GM13977 (cell line): ENCODE measurements around the gene TTLL9.

Source experiments
- DNase-seq: peaks from one replicate; pipeline ENCODE4 v3.0.0; 2012; ENCODE audit warnings: low spot score
- CTCF ChIP-seq: IDR thresholded peaks from 2 replicates; pipeline ENCODE4 v1.5.1; 2012; ENCODE audit warnings: mild to moderate bottlenecking, control low read depth; ENCODE audit not compliant: insufficient read depth; ENCODE audit errors: extremely low read depth, missing control alignments
- in situ Hi-C: fragments of 300-500 bp; cut with MboI; formaldehyde crosslinking; loops from one replicate; pipeline ENCODE4 v1.12.0; 2022; ENCODE audit warnings: low sequenced_read_pairs, low pct_unique_long_range_greater_than_20kb, mixed read lengths, inconsistent platforms; ENCODE audit not compliant: unreplicated experiment

The TTLL9 gene

DNA sequence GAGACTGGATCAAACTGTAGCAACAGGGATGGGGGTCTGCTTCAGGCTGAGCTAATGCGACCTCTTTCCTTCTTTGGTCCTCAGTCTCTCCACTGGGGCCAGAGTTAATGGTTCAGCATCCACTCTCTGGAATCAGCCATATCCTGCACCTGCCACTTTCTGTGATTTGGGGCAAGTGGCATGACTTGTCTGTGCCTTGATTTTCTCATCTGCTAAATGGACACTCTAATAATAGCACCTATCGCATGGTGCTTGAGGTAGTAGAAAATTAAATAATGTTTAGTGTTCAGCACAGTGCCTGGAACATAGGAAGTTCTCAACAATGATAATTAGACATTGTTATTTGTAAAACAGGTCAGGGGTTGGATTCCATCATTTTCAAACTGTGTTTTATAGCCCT is 103.9 kb downstream of the TTLL9 start:
- in situ Hi-C loops = no loop called here
- no peak for TF ChIP-seq CTCF
- DNase-seq = no peak

DNA sequence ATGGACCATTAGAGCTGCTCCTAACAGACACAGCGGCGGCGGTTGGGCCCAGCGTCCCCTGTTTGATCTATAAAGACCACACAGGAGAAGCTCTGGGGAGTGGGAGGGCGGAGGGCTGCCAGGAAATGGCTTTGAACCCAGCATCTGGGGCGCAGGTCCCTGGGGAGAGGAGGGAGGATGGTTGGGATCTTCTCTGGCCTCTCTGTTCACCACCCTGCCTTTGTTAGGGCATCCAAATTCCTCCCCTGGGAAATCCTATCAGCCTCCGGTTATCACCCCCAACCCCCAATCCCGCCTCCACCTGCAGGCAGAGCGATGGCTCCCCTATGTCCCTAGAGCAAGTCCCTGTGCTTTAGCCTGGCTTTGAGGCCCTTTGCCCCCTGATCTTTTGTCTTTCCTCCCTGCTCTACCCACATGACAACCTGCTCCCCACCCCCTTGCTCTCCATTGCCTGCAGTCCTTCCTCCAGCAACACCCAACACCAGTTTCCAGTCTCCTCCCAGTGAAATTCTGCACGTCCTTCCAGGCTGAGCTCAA is 104.6 kb downstream of the TTLL9 start:
- in situ Hi-C loops = no loop called here
- TF ChIP-seq CTCF = no peak
- no peak for DNase-seq

DNA sequence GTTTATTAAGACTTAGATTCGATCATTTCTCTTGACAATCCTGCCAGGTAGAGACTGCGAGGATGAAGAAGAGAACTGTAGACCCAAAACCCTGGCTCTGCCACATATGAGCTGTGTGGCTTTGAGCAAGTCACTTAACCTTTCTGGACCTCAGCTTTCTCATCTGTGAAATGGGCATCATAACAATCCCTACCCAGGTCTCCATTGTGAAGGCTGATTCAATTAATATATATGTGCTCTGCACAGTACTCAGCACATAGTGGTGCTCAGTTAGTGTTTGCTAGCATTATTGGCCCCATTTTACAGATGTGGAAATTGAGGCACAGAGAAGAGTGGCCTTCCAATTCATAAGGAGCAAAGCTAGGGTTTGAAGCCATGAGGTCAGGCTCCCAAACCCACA is 105.4 kb downstream of the TTLL9 start:
- no peak for DNase-seq
- TF ChIP-seq CTCF = no peak
- in situ Hi-C loops = no loop called here

GRCh38 chr20:31977080-31977479 is 106.6 kb downstream of the TTLL9 start:
- no peak for TF ChIP-seq CTCF
- no peak for DNase-seq
- in situ Hi-C loops = no loop called here

DNA sequence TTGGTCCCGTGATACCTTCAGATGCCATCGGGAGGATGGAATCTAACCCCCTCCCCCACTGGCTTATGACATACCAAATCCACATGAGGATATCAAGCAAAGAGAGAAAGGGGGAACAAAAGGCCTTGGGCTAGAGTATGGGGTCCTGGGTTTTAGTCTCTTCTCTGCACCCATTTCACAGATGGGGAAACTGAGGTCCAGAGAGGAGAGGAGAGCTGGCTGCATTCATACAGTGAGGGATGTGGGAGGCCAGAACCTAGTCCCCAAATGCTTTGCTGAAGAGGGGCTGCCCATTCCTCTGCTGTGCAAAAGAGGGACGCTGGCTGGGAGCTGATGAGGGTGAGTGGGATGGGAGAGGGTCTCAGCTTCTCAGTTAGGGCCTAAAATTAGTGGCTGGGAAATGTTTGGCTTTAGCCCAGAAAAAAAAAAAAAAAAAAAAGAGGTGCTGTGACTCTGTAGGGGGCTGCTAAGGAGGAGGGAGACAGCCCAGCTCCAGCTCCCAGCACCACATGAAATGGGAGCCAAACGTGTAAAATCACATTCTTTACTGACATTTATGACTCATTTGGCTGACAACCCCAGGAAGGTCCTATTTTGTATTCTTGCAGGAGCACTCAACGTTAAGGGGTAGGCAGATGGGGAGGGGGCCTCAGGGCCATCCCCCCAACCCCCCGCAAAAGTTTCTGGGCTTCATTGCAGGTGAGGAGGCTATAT is 109.4 kb downstream of the TTLL9 start:
- no peak for TF ChIP-seq CTCF
- in situ Hi-C loops = no loop called here
- no peak for DNase-seq

DNA sequence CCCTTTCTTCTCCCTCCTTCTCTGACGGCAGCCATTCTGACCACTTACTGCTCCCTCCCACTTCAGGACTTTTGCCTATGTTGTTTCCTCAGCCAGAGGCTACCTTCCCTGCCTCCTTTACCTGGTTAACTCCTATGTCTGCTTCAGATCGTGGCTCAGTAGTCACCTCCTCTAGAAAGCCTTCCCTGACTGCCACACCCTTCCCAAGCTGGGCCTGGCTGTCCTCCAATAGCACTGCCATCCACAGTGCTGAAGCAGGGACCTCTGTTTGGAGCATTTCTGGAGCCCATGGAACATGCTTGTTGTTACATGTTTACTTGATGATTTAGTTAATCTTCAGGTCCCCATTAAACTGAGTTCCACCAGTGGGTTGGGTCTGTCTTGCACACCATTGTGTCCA is 111.3 kb downstream of the TTLL9 start:
- no peak for TF ChIP-seq CTCF
- in situ Hi-C loops = no loop called here
- DNase-seq = no peak
